Peyer's patch (tissue), 4 donors: ENCODE measurements around the gene CNTN4. TPM values are rescaled to one million over a fixed set of nuclear protein-coding genes. Genes with fewer than 3 reads are reported as not detected.

Source experiments
- DNase-seq, 3 donors: peaks; one replicate each; pipeline ENCODE4 v3.0.0-alpha.2; 2017 to 2019
- H3K27ac ChIP-seq, 4 donors: fragments of 200-600 bp; sonication (generic); one replicate each; pipeline ENCODE4 v1.5.1; 2016 to 2019
- H3K27me3 ChIP-seq, 2 donors: fragments of 200-600 bp; sonication (generic); one replicate each; pipeline ENCODE4 v1.5.1; 2019
- H3K36me3 ChIP-seq, 3 donors: fragments of 200-600 bp; sonication (generic); one replicate each; pipeline ENCODE4 v1.5.1; 2016 to 2019
- H3K4me1 ChIP-seq, 4 donors: fragments of 200-600 bp; sonication (generic); one replicate each; pipeline ENCODE4 v1.5.1; 2016 to 2019
- H3K4me3 ChIP-seq, 4 donors: fragments of 200-600 bp; sonication (generic); 1 replicate in 3 of 4; 2 replicates in 1 of 4; pipeline ENCODE4 v1.5.1; 2016 to 2019; ENCODE audit warnings: mild to moderate bottlenecking in 1 of 4
- H3K9me3 ChIP-seq, 4 donors: fragments of 200-600 bp; sonication (generic); one replicate each; pipeline ENCODE4 v1.5.1; 2016 to 2019; ENCODE audit warnings: mild to moderate bottlenecking in 1 of 4
- POLR2A ChIP-seq, 2 donors: fragments of 450-650 bp; IDR thresholded peaks; one replicate each; pipeline ENCODE4 v1.5.1; 2017; ENCODE audit warnings: antibody characterized with exemption in 2 of 2, mild to moderate bottlenecking in 2 of 2, moderate library complexity in 2 of 2
- total RNA-seq, 4 donors: library from RNA; depleted of rRNA; stranded (reverse); fragments of >200 nt; gene quantifications; one replicate each; pipeline ENCODE4 v1.1.0, GENCODE V29; 2016
- TF ChIP-seq, protein P1 (sequence below), 6 experiments: fragments of 450-650 bp in 4 of 6; fragments of 200-600 bp in 2 of 6; sonication (generic) in 1 of 6; IDR thresholded peaks; one replicate each; pipeline ENCODE4 v1.5.1; 2017 to 2019; ENCODE audit warnings: antibody characterized with exemption in 6 of 6, mild to moderate bottlenecking in 3 of 6, moderate library complexity in 1 of 6

CNTN4 gene
- total RNA-seq, 4 donors from 2014 or later = 5.4 to 31.1 (median 19.9) TPM

DNA sequence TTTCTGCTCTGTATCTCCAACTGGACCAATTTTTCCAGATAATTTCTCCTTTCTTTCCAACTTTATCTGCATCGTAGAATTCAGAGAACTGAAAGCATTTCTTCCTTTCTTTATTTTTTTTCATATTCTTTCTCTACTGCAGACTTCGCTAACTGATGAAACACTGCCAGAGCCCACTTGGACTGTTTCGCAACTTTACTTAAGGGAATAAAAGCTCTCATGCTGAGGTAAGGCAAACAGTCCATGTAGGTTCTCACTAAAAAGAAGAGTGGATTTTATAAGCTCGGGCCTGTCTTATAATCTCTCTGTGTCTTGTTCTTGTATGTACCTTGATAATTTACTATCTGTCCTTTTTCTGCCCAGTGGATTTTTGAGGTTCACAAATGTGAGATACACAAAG, 163.5 kb downstream of the CNTN4 start:
- Histone ChIP-seq H3K36me3 (no peaks in the 10 kb centered on the region), H3K27ac (no peak overlapping the region), H3K4me3 (no peak overlapping the region), H3K9me3 (no peaks in the 10 kb centered on the region), H3K4me1 (no peaks in the 10 kb centered on the region), H3K27me3 (no peaks in the 10 kb centered on the region)
- TF ChIP-seq, protein P1, sequence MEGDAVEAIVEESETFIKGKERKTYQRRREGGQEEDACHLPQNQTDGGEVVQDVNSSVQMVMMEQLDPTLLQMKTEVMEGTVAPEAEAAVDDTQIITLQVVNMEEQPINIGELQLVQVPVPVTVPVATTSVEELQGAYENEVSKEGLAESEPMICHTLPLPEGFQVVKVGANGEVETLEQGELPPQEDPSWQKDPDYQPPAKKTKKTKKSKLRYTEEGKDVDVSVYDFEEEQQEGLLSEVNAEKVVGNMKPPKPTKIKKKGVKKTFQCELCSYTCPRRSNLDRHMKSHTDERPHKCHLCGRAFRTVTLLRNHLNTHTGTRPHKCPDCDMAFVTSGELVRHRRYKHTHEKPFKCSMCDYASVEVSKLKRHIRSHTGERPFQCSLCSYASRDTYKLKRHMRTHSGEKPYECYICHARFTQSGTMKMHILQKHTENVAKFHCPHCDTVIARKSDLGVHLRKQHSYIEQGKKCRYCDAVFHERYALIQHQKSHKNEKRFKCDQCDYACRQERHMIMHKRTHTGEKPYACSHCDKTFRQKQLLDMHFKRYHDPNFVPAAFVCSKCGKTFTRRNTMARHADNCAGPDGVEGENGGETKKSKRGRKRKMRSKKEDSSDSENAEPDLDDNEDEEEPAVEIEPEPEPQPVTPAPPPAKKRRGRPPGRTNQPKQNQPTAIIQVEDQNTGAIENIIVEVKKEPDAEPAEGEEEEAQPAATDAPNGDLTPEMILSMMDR (IDR thresholded peaks at IDR 0.05) = no peak
- TF ChIP-seq POLR2A (IDR thresholded peaks at IDR 0.05) = no peak
- DNase-seq = no peak

- no peak for DNase-seq
- H3K36me3 ChIP-seq = no peaks in the 10 kb centered on the region
- H3K4me3 ChIP-seq = no peak overlapping the region
- no peaks in the 10 kb centered on the region for H3K9me3 ChIP-seq
- H3K27ac ChIP-seq = no peak overlapping the region
- TF ChIP-seq POLR2A (IDR thresholded peaks at IDR 0.05) = no peak
- no peaks in the 10 kb centered on the region for H3K27me3 ChIP-seq
- H3K4me1 ChIP-seq = no peaks in the 10 kb centered on the region
These were observed 167.9 kb downstream of the CNTN4 start for GRCh38 chr3:2266606-2267005.

DNA sequence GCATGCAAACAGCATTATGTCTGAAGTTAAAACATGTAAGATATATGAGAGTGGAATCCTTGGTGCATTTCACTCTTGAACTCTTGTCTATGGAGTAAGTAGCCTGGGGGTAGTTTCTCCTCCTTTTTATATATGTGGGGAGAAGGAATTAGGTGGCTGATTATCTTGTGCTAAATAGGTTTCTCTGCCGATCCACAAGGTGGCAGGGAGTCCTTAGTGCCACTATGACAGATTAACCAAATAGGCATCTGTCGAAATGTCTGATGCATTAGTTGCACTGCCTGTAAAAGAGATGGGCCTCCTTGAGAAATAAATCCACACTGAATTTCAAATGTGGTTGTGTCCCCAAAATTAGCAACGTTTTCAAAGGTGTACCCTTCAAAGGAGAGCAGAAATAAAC, 170.1 kb downstream of the CNTN4 start:
- Histone ChIP-seq H3K9me3 (no peaks in the 10 kb centered on the region), H3K36me3 (no peaks in the 10 kb centered on the region)

GRCh38 chr3:2274526-2274925, 175.9 kb downstream of the CNTN4 start:
- no peak overlapping the region for H3K4me3 ChIP-seq
- no peaks in the 10 kb centered on the region for H3K4me1 ChIP-seq
- no peaks in the 10 kb centered on the region for H3K36me3 ChIP-seq
- no peak overlapping the region for H3K27ac ChIP-seq
- no peak for TF ChIP-seq POLR2A (IDR thresholded peaks at IDR 0.05)
- TF ChIP-seq, protein P1 (IDR thresholded peaks at IDR 0.05) = no peak
- no peak for DNase-seq
- H3K27me3 ChIP-seq = no peaks in the 10 kb centered on the region
- no peaks in the 10 kb centered on the region for H3K9me3 ChIP-seq

More for the DNA sequence above, 170.1 kb downstream of the CNTN4 start:
- no peak overlapping the region for H3K4me3 ChIP-seq
- H3K27me3 ChIP-seq = no peaks in the 10 kb centered on the region
- H3K27ac ChIP-seq = no peak overlapping the region
- TF ChIP-seq, protein P1 (IDR thresholded peaks at IDR 0.05) = no peak
- no peak for TF ChIP-seq POLR2A (IDR thresholded peaks at IDR 0.05)
- DNase-seq = no peak
- no peaks in the 10 kb centered on the region for H3K4me1 ChIP-seq

- Histone ChIP-seq H3K4me3 (no peak overlapping the region), H3K27ac (no peak overlapping the region), H3K27me3 (no peaks in the 10 kb centered on the region), H3K9me3 (no peaks in the 10 kb centered on the region), H3K36me3 (no peaks in the 10 kb centered on the region), H3K4me1 (no peaks in the 10 kb centered on the region)
- TF ChIP-seq POLR2A (IDR thresholded peaks at IDR 0.05) = no peak
- TF ChIP-seq, protein P1 (IDR thresholded peaks at IDR 0.05) = no peak
- no peak for DNase-seq
These were observed 185.2 kb downstream of the CNTN4 start for GRCh38 chr3:2283818-2284217.

DNA sequence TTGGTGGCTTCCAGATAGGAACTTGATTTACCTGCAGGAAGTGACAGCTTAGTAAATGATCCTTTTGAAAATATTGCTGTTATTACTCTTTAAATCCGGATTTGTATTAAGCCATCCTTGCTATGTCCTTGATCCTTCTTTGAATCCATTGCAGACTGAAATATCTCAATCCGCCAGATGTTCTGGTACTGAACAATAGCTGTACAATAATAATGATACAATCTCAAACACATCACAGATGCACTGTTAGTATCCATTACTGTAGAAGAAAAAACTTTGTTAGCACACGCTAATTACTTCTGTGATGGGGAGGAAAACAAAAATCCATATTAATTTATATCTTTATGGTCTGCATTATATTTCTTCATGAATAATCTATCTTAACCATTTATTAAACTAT, 202.3 kb downstream of the CNTN4 start:
- Histone ChIP-seq H3K9me3 (no peaks in the 10 kb centered on the region), H3K27ac (no peak overlapping the region), H3K36me3 (no peaks in the 10 kb centered on the region), H3K4me3 (no peak overlapping the region), H3K27me3 (no peaks in the 10 kb centered on the region), H3K4me1 (no peaks in the 10 kb centered on the region)
- TF ChIP-seq, protein P1 (IDR thresholded peaks at IDR 0.05) = no peak
- no peak for TF ChIP-seq POLR2A (IDR thresholded peaks at IDR 0.05)
- no peak for DNase-seq
